ENCODE data around the gene KIFC1. TPM values are rescaled to one million over a fixed set of nuclear protein-coding genes. Genes with fewer than 3 reads are reported as not detected.
"Not testable (repeated sequence)": the region's sequence is repeated elsewhere in the genome, so short reads cannot be mapped to it uniquely, and the experiment has no call there.

KIFC1 gene
- total RNA-seq, 1 experiment from 2014 or later = 81.8 TPM

DNA sequence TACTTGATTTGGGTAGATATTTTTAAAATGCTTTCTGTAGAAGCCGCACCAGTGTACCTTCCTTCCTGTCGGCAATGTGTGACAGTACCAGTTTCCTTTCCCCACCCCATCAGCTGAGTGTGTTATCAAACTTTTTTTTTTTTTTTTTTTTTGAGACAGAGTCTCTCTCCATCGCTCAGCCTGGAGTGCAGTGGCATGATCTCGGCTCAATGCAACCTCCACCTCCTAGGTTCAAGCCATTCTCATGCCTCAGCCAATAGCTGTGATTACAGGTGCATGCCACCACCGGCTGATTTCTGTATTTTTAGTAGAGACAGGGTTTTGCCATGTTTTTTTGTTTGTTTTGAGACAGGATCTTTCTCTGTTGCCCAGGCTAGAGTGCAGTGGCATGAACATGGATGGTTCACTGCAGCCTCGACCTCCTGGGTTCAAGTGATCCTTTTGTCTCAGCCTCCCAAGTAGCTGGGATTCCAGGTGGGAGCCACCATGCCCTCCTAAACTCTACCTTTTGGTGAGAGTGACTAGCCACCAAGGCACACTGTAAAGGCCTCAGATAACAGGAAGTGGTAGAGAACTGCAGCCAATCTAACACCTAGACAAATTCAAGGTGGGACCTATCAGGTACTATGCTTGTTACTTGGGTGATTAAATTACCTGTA lies 47.5 kb upstream of the KIFC1 start:
- no peak for ATAC-seq
- POLR2A ChIA-PET = no interaction called here
- CTCF ChIA-PET = interaction anchor here (0.6 kb wide), 1 partner anchor 16 kb away, joined by 6 read pairs; no protein-coding TSS in a partner anchor
- Histone ChIP-seq H3K36me3 (ENCODE audit: control insufficient read depth, insufficient read depth, low read length) (no peaks in the 10 kb centered on the region), H3K4me1 (ENCODE audit: control insufficient read depth, insufficient read depth, low read length) (0 out of 2 replicates have a peak, but pooled peaks cover 4% of the 10 kb centered on the region), H3K4me3 (ENCODE audit: low read depth in 2 of 2, low read length in 2 of 2) (no peak overlapping the region), H3K9me3 (ENCODE audit: control insufficient read depth, insufficient read depth, low read depth, low read length) (no peaks in the 10 kb centered on the region), H3K27ac (ENCODE audit: low read length) (no peak overlapping the region), H3K27me3 (ENCODE audit: control insufficient read depth, insufficient read depth, low read length) (no peaks in the 10 kb centered on the region)
- intact Hi-C loops (cut with micrococcal nuclease; ENCODE audit: unreplicated experiment) (no loop called here), in situ Hi-C loops (cut with HindIII; ENCODE audit: low pct_unique_long_range_greater_than_20kb, low sequenced_read_pairs) (no loop called here)
- no TSS peak for BruUV-seq (replicated peaks)
- TF ChIP-seq, protein P1, sequence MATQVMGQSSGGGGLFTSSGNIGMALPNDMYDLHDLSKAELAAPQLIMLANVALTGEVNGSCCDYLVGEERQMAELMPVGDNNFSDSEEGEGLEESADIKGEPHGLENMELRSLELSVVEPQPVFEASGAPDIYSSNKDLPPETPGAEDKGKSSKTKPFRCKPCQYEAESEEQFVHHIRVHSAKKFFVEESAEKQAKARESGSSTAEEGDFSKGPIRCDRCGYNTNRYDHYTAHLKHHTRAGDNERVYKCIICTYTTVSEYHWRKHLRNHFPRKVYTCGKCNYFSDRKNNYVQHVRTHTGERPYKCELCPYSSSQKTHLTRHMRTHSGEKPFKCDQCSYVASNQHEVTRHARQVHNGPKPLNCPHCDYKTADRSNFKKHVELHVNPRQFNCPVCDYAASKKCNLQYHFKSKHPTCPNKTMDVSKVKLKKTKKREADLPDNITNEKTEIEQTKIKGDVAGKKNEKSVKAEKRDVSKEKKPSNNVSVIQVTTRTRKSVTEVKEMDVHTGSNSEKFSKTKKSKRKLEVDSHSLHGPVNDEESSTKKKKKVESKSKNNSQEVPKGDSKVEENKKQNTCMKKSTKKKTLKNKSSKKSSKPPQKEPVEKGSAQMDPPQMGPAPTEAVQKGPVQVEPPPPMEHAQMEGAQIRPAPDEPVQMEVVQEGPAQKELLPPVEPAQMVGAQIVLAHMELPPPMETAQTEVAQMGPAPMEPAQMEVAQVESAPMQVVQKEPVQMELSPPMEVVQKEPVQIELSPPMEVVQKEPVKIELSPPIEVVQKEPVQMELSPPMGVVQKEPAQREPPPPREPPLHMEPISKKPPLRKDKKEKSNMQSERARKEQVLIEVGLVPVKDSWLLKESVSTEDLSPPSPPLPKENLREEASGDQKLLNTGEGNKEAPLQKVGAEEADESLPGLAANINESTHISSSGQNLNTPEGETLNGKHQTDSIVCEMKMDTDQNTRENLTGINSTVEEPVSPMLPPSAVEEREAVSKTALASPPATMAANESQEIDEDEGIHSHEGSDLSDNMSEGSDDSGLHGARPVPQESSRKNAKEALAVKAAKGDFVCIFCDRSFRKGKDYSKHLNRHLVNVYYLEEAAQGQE (IDR thresholded peaks at IDR 0.05; ENCODE audit: insufficient read depth in 1 of 2, low read depth in 2 of 2, low read length in 1 of 2) = no peak
- no peak for TF ChIP-seq TCF7L2 (IDR thresholded peaks at IDR 0.05; ENCODE audit: low read depth, low read length)
- TF ChIP-seq, protein P2, sequence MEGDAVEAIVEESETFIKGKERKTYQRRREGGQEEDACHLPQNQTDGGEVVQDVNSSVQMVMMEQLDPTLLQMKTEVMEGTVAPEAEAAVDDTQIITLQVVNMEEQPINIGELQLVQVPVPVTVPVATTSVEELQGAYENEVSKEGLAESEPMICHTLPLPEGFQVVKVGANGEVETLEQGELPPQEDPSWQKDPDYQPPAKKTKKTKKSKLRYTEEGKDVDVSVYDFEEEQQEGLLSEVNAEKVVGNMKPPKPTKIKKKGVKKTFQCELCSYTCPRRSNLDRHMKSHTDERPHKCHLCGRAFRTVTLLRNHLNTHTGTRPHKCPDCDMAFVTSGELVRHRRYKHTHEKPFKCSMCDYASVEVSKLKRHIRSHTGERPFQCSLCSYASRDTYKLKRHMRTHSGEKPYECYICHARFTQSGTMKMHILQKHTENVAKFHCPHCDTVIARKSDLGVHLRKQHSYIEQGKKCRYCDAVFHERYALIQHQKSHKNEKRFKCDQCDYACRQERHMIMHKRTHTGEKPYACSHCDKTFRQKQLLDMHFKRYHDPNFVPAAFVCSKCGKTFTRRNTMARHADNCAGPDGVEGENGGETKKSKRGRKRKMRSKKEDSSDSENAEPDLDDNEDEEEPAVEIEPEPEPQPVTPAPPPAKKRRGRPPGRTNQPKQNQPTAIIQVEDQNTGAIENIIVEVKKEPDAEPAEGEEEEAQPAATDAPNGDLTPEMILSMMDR (IDR thresholded peaks at IDR 0.05) = no peak
- no peak for TF ChIP-seq SIN3A (IDR thresholded peaks at IDR 0.05; ENCODE audit: borderline replicate concordance, insufficient read depth, low read depth, low read length)
- TF ChIP-seq POLR2AphosphoS5 (IDR thresholded peaks at IDR 0.05; ENCODE audit: low read depth, low read length) = no peak
- no peak for DNase-seq (ENCODE audit: low read depth, low spot score)

DNA sequence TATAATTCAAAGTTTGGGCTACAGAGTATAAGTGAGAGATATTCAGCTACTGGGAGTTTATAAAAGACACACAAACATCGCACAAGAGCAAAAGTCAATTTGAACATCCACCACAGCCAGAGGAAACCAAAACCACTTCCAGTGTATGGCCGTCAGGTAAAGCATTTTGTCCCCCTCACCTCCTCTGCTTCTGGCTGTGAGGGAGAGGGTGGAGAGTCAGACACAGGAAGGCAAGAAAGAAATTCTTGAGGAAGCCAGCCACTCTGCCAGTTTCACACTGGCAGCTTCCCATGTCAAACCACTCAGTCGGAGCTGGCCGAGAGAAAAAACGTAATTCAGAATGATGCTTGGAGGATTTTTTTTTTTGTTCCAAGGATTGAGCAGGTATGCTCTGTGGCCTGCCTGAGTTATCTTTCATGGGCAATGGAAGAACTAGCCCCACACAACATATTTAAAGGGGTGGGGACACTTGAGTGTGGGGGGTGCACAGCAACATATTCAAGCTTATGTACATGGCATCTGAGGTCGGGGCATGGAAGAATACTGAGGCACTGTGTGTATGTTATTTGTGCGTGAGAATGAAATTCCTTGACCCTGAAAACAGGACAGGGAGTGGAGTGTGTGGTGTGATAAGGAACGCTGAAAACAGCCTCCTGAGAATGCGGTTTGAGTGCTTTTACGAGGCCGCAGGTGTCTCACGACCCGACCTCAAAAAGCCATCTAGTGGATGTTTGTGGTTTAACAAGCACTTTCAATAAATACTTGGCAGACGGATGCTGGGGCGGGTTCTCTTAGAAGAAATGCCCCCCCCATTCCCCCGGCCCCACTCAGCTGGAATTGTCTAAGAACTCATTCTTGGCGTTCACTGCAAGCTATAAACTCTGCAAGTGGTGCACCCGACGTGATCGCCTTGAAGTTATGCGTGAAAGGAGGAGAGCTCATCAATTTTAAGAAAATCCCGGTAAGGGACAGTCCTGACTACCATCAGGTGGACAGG lies 46.6 kb upstream of the KIFC1 start:
- Histone ChIP-seq H3K4me1 (ENCODE audit: control insufficient read depth, insufficient read depth, low read length) (0 out of 2 replicates have a peak, but pooled peaks cover 4% of the 10 kb centered on the region), H3K4me3 (ENCODE audit: low read depth in 2 of 2, low read length in 2 of 2) (peak overlapping the region in 1 of 2 experiments; percentile 26; a peak in 1 of 4 replicates), H3K9me3 (ENCODE audit: control insufficient read depth, insufficient read depth, low read depth, low read length) (no peaks in the 10 kb centered on the region), H3K27ac (ENCODE audit: low read length) (no peak overlapping the region), H3K36me3 (ENCODE audit: control insufficient read depth, insufficient read depth, low read length) (no peaks in the 10 kb centered on the region), H3K27me3 (ENCODE audit: control insufficient read depth, insufficient read depth, low read length) (no peaks in the 10 kb centered on the region)
- no peak for TF ChIP-seq SIN3A (IDR thresholded peaks at IDR 0.05; ENCODE audit: borderline replicate concordance, insufficient read depth, low read depth, low read length)
- TF ChIP-seq, protein P2 (IDR thresholded peaks at IDR 0.05) = peak; percentile 83
- TF ChIP-seq, protein P1 (IDR thresholded peaks at IDR 0.05; ENCODE audit: insufficient read depth in 1 of 2, low read depth in 2 of 2, low read length in 1 of 2) = no peak
- no peak for TF ChIP-seq POLR2AphosphoS5 (IDR thresholded peaks at IDR 0.05; ENCODE audit: low read depth, low read length)
- TF ChIP-seq TCF7L2 (IDR thresholded peaks at IDR 0.05; ENCODE audit: low read depth, low read length) = peak; percentile 93
- ATAC-seq (peak; percentile 85), DNase-seq (ENCODE audit: low read depth, low spot score) (peak; percentile 46)
- intact Hi-C loops (cut with micrococcal nuclease; ENCODE audit: unreplicated experiment) (no loop called here), in situ Hi-C loops (cut with HindIII; ENCODE audit: low pct_unique_long_range_greater_than_20kb, low sequenced_read_pairs) (no loop called here)
- ChIA-PET POLR2A (interaction anchor here (0.7 kb wide), 1 partner anchor 34 kb away, joined by 3 read pairs; no protein-coding TSS in a partner anchor), CTCF (interaction anchor here (0.6 to 1.2 kb wide), 8 partner anchors 8 to 782 kb away, joined by 3 to 7 read pairs (median 4); partner anchors contain the start of gene B3GALT4)
- BruUV-seq (replicated peaks) = no TSS peak

DNA sequence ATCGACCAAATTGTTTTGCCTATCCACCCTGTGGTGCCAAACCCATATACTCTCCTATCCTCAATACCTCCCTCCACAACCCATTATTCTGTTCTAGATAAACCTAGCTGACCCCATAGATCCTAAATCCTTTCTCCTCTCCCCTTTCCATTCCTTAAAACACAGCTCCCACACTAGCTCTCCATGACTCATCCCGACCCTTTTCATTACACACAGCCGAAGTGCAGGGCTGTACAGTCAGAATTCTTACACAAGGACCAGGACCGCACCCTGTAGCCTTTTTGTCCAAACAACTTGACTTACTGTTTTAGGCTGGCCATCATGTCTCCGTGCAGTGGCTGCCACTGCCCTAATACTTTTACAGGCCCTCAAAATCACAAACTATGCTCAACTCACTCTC lies 44.7 kb upstream of the KIFC1 start:
- H3K9me3 ChIP-seq (ENCODE audit: control insufficient read depth, insufficient read depth, low read depth, low read length); H3K27me3 ChIP-seq (ENCODE audit: control insufficient read depth, insufficient read depth, low read length); H3K4me3 ChIP-seq (ENCODE audit: low read depth in 2 of 2, low read length in 2 of 2); intact Hi-C loops (cut with micrococcal nuclease; ENCODE audit: unreplicated experiment); in situ Hi-C loops (cut with HindIII; ENCODE audit: low pct_unique_long_range_greater_than_20kb, low sequenced_read_pairs); ATAC-seq; DNase-seq (ENCODE audit: low read depth, low spot score); CTCF ChIA-PET; H3K27ac ChIP-seq (ENCODE audit: low read length); BruUV-seq (replicated peaks); H3K4me1 ChIP-seq (ENCODE audit: control insufficient read depth, insufficient read depth, low read length); POLR2A ChIA-PET; H3K36me3 ChIP-seq (ENCODE audit: control insufficient read depth, insufficient read depth, low read length): not testable (repeated sequence)
